GM18873 (cell line): ENCODE measurements around the gene PAH.

Experiments used
- ATAC-seq: cut with Tn5 transposase; IDR thresholded peaks from one replicate; pipeline ENCODE4 v1.9.1; 2021; ENCODE audit warnings: mild to moderate bottlenecking, moderate library complexity, moderate number of reproducible peaks; ENCODE audit not compliant: unreplicated experiment, low FRiP score

PAH gene

DNA sequence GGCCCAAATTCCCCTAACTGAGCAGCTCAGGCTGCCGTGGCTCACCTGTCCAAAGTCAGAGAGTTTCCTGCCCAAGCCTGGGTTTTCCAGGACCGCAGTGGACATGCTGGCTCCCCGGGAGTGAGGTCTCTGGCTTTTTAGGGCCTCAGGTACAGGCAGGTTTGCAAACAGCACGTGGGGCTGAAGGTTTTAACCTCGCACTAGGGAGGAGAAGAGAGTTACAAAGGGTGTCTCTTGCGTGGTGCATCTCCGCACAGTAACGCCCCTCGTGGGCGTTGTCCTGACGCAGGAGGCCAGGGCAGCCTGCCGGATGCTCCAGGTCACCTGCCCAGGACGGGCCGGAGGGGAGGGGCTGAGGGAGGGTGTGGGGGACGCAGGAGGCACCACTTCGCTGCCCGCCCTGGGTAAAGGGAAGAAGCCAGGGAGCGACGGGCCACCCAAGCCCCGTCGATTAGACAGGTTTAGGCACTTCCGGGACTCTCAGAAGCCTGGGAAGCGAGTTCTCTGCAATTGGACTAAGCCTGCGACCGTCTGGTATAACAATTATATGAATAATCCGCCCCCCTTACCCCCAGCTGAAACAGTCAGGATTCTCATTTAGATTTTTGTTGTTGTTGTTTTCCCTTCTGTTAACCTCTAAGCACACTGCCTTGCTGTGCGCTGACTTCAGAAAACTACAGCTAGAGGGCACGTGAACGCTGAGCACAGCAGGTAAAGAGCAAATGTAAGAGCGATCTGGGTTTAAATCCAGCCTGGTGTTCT is at the start of gene PAH:
TSS of gene PAH (minus strand) at position 219 of the 762 bp plus-strand sequence. CDS start at position 105, 114 bp downstream.
- ATAC-seq: no peak

GRCh38 chr12:102966200-102966863 is 49.3 kb upstream of the PAH start:
- no peak for ATAC-seq

- ATAC-seq: no peak
These were observed 48.5 kb upstream of the PAH start for GRCh38 chr12:102965281-102966155.

DNA sequence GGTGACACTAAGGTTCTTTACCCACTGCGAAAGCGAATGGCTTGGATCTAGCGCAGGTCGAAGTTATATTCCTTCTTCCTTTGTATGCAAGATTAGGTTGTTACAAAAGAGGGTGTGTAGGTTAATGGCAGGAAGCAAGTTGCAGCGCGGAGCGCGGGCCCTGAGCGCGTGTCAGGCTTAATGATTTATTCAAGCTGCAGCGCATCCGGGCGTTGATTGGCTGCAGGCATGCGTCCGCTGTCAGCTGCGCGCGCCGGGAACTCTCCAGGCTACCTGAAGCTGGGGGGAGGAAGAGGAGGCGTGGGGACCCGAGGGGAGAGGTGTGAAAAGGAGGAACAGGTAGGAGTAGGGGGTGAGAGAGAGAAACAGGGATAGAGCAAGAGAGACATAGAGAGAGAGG is 47.8 kb upstream of the PAH start:
- ATAC-seq: no peak

- ATAC-seq: no peak
These were observed 46.8 kb upstream of the PAH start for GRCh38 chr12:102963796-102964195.

GRCh38 chr12:102962986-102963385 is 45.9 kb upstream of the PAH start:
- ATAC-seq: no peak

DNA sequence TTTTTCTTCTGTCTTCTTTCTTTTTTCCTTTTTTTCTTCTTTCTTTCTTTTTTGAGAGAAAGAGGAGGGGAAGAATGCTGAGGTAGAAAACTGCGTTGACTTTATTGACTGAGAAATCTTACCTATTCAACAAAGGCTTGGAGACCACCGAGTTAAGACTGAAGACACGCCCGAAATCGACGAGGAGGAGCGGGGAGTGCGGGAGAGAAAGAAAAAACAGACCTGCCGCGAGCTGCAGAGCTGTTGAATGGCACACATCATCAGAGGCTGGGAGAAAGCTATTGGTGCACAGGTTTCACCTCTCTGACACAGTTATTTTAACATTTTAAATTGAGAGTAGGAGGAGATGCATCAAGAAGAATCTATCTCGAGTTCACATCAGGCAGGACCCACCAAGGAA is 45.5 kb upstream of the PAH start:
- no peak for ATAC-seq

GRCh38 chr12:102961466-102961855 is 44.4 kb upstream of the PAH start:
- no peak for ATAC-seq

- no peak for ATAC-seq
These were observed 43.9 kb upstream of the PAH start for GRCh38 chr12:102960766-102961465.

DNA sequence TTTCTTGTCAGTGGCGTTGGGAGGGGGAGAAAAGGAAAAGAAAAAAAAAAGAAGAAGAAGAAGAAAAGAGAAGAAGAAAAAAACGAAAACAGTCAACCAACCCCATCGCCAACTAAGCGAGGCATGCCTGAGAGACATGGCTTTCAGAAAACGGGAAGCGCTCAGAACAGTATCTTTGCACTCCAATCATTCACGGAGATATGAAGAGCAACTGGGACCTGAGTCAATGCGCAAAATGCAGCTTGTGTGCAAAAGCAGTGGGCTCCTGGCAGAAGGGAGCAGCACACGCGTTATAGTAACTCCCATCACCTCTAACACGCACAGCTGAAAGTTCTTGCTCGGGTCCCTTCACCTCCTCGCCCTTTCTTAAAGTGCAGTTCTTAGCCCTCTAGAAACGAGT is 42.3 kb upstream of the PAH start:
- no peak for ATAC-seq

DNA sequence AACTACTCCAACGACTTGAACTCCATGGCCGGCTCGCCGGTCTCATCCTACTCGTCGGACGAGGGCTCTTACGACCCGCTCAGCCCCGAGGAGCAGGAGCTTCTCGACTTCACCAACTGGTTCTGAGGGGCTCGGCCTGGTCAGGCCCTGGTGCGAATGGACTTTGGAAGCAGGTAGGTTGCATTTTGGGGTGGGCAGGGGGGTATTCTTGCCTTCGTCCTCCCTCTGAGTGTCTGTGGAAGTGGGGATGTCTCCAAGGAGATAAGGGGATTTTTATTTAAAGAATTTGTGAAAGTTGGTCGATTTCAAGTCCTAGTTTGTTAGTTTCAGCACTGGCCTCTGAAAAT is 41.8 kb upstream of the PAH start:
- ATAC-seq: no peak

- ATAC-seq: no peak
These were observed 41.2 kb upstream of the PAH start for GRCh38 chr12:102958073-102958829.

GRCh38 chr12:102957339-102958050 is 40.5 kb upstream of the PAH start, which contains the start of gene ASCL1:
ASCL1 (plus strand) TSS chr12:102957674; CDS start chr12:102958245, 571 bp downstream.
- ATAC-seq: no peak

DNA sequence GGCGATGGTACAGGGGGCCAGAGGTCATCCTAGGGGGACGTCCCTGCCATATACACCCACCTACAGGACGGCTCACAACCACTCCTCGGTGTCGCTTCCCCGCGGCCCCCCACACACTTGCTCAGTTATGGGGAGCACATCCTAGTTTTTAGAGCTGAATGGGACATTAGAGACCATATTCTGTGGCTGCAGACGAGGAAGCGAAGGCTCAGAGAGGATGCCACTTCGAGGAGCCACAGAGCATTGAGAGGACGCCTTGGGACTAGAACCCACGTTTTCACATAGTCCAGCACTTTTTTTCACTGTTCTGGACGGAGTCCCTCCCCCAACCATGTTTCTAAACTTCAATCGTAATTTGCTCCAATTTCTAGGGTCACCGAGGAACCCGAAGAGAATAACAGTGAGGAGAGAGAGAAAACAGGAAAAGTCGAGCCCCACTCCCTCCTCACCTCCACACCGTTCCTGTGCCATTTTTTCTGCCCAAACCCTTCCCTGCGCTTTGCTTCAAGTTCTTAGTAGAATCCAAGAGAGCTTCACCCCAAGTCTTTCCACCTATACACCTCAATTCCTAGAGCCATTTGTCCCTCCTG is 39.8 kb upstream of the PAH start:
- ATAC-seq: no peak

DNA sequence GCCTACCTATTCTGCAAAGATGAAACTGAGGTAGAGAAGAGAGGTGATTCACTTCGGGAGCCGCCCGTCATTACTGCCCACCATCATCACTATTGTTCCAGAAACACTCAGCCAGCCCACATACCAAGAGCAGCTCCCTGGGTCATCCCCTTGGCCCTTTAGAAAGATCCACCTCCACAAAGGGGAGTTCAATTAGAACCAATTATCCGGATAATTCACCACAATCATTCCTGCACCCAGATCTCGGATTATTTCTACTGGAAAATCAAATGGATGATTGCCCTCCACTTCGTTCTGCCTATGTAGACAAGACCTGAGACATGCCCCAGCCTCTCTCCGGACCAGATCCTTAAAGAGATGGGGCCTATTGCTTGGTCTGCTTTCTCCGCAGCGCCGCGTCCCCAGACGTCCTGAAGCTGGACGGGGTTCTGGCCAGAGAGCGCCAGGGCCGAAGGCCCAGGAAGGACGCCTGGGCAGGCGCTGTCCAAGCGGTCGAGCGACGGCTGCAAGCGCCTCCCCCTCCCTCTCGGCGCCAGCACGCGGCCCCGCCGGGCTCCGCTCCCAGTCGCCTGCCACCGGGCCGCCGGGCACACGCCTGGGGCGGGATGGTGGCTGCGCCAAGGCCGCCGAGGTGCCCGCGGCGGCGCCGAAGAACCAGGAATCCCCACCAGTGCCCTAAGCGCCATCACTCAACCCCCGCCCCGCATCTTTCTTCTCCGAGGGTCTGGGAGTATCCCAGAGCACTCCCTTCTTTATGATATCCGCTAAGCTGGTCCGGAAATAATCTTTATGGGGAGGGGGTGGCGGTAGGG is 39.1 kb upstream of the PAH start:
- ATAC-seq: no peak

DNA sequence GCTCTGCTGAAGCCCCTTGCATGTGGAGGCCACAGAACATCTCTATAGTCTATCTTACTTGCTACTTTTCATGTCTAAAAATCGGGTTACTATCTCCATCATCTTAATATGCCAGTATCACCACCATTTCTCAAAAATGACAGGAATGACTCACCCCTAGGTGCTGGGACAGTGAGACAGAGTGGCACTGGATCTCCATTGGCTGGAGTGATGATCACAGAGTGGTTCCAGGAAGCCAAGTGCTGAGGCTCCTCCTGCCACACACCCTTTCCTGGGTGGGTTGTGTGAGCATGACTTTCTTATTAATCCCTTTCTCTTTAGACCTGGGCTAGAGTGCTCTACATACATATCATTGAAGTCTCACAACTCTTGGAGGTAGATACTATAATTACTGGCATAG is 37.1 kb upstream of the PAH start:
- ATAC-seq: no peak

DNA sequence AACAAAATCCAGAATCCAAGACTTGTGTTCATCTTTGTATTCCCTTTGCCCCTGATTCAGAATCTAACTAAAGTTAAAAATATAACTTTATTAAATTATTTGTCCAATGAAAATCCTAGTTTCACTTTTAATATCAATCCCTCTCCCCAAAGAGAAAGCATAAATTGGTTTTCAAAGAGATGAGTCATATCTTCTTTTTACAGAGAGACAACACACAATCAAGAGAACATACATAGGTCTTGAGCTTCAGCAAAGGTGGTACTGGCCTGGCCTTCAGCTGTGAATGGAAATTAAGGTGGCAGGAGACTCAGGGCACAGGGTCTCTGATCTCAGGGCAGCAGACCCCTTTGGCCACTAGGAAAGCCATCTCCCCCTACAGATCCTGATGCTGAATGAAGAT is 36.2 kb upstream of the PAH start:
- ATAC-seq: no peak

DNA sequence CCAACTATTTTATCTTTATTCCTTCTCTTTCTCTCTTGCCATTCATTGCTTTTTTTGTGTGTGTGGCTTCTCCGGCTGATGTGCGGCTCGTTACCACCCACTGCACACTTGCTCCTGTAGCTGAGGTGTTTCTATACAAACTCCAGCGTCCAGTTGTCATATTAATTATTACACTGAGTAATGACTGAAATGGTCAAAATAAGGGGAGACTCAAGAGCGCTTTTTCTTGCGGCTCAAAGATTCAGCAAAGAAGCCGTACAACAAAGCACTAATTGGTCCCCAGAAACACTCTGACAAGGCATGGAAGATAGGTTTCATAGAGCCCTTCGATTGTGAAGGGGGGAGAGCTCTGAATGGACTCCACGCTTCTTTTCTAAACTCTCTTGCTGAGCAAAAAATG is 34.8 kb upstream of the PAH start:
- no peak for ATAC-seq
